WI38 (cell line): ENCODE data around the gene COL18A1.

Experiments used
- H3K4me3 ChIP-seq: 2 replicates; pipeline ENCODE4 v1.5.1; 2011; ENCODE audit warnings: low read depth, mild to moderate bottlenecking, control low read depth, low read length
- TF ChIP-seq, protein P1 (sequence below): IDR thresholded peaks from 2 replicates; pipeline ENCODE4 v1.5.1; 2012; ENCODE audit warnings: low read depth, mild to moderate bottlenecking, control low read depth, low read length

COL18A1 gene

DNA sequence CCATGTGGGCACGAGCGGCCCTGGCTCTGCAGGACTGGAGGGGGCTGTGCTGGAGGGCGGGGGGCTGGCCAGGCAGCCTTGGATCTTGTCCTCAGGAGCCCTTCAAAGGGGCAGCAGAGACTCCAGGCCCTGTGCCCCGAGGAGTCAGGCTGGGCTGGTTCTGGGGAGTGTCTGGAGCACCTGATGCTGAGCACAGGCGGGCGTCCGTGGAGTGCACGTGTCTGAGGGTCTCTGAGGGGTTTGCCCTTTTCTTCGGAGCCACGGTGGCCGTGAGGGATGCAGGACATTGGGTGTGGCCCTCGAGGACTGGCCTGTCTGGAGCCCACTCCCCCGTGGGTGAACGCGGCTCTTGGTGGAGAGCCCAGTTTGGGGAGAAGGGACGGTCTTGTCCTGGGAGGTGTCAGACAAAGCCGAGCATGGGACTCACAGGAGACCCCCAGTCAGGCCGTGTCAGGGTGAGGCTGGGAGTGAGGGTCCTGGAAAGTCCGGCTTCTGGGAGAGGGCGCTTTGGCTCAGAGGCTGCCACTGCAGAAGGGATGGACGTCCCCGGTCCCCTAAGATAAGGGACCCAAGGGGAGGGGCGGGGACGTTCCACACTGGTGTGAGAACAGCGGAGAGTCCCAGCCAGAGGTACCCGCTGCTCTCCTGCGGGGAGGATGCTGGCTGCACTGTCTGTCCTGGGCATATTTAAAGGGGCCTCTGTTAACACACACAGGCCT lies 60.8 kb downstream of the COL18A1 start:
- TF ChIP-seq, protein P1, sequence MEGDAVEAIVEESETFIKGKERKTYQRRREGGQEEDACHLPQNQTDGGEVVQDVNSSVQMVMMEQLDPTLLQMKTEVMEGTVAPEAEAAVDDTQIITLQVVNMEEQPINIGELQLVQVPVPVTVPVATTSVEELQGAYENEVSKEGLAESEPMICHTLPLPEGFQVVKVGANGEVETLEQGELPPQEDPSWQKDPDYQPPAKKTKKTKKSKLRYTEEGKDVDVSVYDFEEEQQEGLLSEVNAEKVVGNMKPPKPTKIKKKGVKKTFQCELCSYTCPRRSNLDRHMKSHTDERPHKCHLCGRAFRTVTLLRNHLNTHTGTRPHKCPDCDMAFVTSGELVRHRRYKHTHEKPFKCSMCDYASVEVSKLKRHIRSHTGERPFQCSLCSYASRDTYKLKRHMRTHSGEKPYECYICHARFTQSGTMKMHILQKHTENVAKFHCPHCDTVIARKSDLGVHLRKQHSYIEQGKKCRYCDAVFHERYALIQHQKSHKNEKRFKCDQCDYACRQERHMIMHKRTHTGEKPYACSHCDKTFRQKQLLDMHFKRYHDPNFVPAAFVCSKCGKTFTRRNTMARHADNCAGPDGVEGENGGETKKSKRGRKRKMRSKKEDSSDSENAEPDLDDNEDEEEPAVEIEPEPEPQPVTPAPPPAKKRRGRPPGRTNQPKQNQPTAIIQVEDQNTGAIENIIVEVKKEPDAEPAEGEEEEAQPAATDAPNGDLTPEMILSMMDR: no peak
- H3K4me3 ChIP-seq: no peak overlapping the region

DNA sequence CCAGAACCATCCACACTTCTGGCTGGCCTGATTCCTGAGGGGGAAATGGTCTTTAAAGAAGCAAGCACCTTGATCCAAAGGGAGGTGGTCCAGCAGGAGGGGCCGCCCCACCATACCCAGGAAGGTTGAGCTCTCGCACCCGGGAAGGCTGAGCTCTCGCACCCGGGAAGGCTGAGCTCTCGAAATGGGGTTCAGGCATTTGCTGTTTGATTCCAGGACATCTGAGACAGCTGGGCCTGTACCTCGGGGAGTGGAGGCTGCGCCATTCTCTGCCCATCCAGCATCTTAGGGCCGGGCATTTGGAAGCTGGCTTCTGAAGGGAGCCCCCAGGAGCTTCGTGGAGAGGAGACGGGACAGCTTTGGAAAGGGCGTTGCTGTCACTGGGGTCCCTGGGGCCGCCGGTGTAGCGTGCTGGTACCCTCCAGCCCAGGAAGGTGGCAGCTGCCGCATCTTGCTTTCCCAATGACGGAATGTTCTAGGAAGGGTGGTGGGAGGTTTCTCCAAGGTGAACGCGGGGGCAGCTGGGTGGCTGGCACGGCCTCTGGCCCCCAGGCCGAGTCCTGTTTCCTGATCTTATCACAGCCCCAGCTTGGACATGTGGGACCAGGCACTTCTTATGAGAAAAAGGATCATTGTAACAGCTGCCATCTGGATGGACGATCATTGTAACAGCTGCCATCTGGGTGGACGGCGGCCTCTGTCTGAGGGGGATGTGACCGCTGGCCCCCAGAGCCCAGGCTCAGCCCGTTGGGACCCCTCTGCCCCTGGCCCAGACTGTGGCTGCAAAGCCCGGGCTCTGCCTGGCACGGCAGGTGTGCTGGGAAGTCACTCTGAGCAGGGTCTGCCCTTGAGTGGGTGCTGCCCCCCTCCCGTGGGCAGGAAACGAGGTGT lies 61.6 kb downstream of the COL18A1 start:
- H3K4me3 ChIP-seq: no peak overlapping the region
- TF ChIP-seq, protein P1: no peak

DNA sequence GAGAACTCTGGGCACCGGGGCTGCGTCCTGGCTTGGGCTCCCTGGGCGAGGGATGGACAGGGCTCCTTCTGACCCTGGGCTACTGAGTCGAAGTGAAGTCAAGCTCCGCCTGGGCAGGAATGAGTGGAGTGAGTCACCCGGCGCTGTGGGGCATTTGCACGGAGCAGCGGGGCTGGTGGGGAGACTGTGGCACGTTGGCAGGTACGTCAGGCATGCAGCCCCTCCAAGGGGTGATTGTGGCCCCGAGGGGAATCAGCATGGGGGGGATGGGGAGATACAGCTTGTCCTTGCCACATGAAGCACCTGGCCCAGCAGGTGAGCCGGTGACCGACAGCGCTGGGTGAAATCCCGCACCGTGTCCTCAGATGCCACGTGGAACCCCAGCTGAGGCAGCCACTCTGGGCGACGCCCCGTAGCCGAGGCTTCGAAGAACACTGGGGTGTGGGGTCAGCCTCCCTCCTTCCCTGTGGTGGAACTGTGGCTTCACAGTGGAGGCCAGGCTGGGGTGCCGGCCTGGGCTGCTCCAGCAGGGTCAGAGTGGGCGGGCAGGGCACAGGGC lies 62.3 kb downstream of the COL18A1 start:
- no peak overlapping the region for H3K4me3 ChIP-seq
- TF ChIP-seq, protein P1: no peak

DNA sequence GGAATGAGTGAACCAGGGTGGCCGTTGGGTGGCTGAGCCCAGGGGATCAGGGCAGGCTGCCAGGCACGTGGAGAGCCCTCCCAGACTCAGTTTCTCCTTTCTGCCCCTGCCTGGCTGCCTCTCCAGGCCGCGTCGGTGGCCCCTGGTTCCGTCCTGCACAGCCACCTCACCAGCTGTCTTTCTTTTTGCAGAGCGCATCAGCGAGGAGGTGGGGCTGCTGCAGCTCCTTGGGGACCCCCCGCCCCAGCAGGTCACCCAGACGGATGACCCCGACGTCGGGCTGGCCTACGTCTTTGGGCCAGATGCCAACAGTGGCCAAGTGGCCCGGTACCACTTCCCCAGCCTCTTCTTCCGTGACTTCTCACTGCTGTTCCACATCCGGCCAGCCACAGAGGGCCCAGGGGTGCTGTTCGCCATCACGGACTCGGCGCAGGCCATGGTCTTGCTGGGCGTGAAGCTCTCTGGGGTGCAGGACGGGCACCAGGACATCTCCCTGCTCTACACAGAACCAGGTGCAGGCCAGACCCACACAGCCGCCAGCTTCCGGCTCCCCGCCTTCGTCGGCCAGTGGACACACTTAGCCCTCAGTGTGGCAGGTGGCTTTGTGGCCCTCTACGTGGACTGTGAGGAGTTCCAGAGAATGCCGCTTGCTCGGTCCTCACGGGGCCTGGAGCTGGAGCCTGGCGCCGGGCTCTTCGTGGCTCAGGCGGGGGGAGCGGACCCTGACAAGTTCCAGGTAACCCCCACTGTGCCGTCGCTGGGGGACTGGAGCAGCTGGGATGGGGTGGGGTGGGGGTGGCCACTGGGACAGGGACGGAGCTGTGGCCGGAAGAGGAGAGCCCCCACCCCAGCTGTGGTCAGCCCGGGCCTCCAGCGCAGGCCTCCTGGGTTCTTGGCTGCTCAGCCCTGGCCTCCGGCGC lies 63.3 kb downstream of the COL18A1 start:
- TF ChIP-seq, protein P1: no peak
- no peak overlapping the region for H3K4me3 ChIP-seq

DNA sequence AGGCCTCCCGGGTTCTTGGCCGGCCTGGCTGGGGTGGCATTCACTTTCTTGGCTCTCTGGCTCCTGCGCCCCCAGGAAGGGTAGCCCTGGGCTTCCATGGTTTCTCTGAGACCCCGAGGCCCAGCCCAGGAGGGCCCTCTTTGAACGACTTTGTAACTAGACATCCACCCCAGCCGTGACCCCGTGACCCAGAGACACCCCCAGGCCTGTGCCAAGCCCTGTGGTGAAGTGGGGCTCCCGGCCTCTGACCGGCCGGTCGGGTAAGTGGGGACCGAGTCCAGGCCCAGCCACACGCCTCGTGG lies 64.0 kb downstream of the COL18A1 start:
- no peak overlapping the region for H3K4me3 ChIP-seq
- TF ChIP-seq, protein P1: no peak

DNA sequence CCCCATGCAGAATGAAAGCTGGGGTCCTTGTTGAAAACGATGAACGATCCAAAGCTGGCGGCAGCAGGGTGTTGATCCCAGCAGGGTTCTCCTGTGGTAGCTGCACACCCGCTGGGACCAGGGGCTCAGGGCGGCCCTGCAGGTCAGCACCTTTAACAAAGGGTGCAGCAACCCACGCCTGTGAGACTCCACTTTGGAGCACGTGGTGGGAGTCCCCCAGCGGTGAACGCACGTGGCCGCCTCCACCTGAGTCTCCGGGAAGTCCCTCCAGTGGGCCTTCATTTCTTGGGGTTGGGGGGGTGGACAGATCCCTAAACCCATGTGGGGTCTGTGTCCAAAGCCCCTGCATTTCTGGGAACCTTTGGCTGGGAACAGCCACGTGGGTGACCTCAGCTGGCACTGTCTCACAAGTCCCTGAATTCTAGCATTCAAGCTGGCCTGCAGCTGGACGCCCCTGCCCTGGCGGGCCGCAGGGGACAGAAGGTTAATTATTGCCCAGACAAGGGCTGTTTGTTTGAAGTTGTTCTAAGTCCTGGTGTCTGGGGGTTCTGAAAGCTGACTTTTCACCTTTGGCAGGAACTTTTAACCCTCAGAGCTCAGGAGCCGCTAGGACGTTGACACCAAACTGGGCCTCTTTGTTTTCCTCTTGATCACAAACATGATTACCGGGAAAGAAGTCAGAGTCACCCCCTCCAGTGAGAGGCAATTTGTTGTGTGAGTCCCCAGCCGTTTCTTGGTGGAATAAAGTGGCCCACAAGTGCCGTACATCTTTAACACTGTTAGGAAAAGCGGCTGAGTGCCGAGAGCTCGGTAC lies 64.5 kb downstream of the COL18A1 start:
- no peak overlapping the region for H3K4me3 ChIP-seq
- TF ChIP-seq, protein P1: no peak
